ENCODE data around the gene ZNF22.
A peak's percentile ranks its signal among the peaks of the same experiment; 100 is the strongest.

Gene ZNF22

GRCh38 chr10:45000752-45001380 is at the start of gene ZNF22:
TSS of gene ZNF22 (plus strand) at chr10:45000923. CDS start at chr10:45003369, 2,446 bp downstream.
- DNase-seq (ENCODE audit: low spot score) = peak; percentile 51

GRCh38 chr10:44951576-44952226 is 49.0 kb upstream of the ZNF22 start:
- no peak for DNase-seq (ENCODE audit: low spot score)

- no peak for DNase-seq (ENCODE audit: low spot score)
Observed at GRCh38 chr10:44952779-44953231, 47.9 kb upstream of the ZNF22 start.

GRCh38 chr10:44954042-44954441 is 46.7 kb upstream of the ZNF22 start:
- DNase-seq (ENCODE audit: low spot score) = no peak

GRCh38 chr10:44954962-44955361 is 45.8 kb upstream of the ZNF22 start:
- no peak for DNase-seq (ENCODE audit: low spot score)

- DNase-seq (ENCODE audit: low spot score) = peak; percentile 94
Observed at GRCh38 chr10:44955413-44956070, 45.2 kb upstream of the ZNF22 start.

- DNase-seq (ENCODE audit: low spot score) = no peak
Observed at GRCh38 chr10:44956226-44956625, 44.5 kb upstream of the ZNF22 start.

- DNase-seq (ENCODE audit: low spot score) = no peak
Observed at GRCh38 chr10:44956717-44957706, 43.7 kb upstream of the ZNF22 start.

GRCh38 chr10:44958196-44958897 is 42.4 kb upstream of the ZNF22 start:
- peak; percentile 52 for DNase-seq (ENCODE audit: low spot score)

GRCh38 chr10:44958898-44959246 is 41.9 kb upstream of the ZNF22 start:
- no peak for DNase-seq (ENCODE audit: low spot score)

- DNase-seq (ENCODE audit: low spot score) = peak; percentile 92
Observed at GRCh38 chr10:44959247-44960087, 41.3 kb upstream of the ZNF22 start, which contains the start of gene RASSF4. TSS of gene RASSF4 (plus strand) at chr10:44959802. CDS start at chr10:44970203, 10,401 bp downstream.

GRCh38 chr10:44960088-44960460 is 40.6 kb upstream of the ZNF22 start:
- no peak for DNase-seq (ENCODE audit: low spot score)

GRCh38 chr10:44960482-44961229 is 40.1 kb upstream of the ZNF22 start:
- no peak for DNase-seq (ENCODE audit: low spot score)

GRCh38 chr10:44961230-44961571 is 39.5 kb upstream of the ZNF22 start:
- DNase-seq (ENCODE audit: low spot score) = no peak

GRCh38 chr10:44961931-44962750 is 38.6 kb upstream of the ZNF22 start:
- DNase-seq (ENCODE audit: low spot score) = peak; percentile 20

- peak; percentile 50 for DNase-seq (ENCODE audit: low spot score)
Observed at GRCh38 chr10:44962870-44963738, 37.6 kb upstream of the ZNF22 start.

- peak; percentile 86 for DNase-seq (ENCODE audit: low spot score)
Observed at GRCh38 chr10:44963772-44964633, 36.7 kb upstream of the ZNF22 start.
